Mesothelial cell of epicardium (in vitro differentiated cells): ENCODE results near the gene PMM1. TPM values are rescaled to one million over a fixed set of nuclear protein-coding genes. Genes with fewer than 3 reads are reported as not detected.

Experiments used
- DNase-seq, 2 experiments: peaks; one replicate each; pipeline ENCODE4 v3.0.0; 2021; ENCODE audit warnings: low spot score in 2 of 2; ENCODE audit not compliant: unreplicated experiment in 2 of 2
- H3K27ac Mint-ChIP-seq: 2 replicates; pipeline ENCODE4 v1.8.0; 2021; ENCODE audit warnings: mixed read lengths
- H3K27me3 Mint-ChIP-seq: 2 replicates; pipeline ENCODE4 v1.8.0; 2021; ENCODE audit warnings: low read depth, mixed read lengths
- H3K36me3 Mint-ChIP-seq: 2 replicates; pipeline ENCODE4 v1.8.0; 2021; ENCODE audit warnings: mixed read lengths
- H3K4me1 Mint-ChIP-seq: 2 replicates; pipeline ENCODE4 v1.8.0; 2021; ENCODE audit warnings: mixed read lengths
- H3K4me3 Mint-ChIP-seq: 2 replicates; pipeline ENCODE4 v1.8.0; 2021; ENCODE audit warnings: mild to moderate bottlenecking, moderate library complexity, mixed read lengths
- H3K9me3 Mint-ChIP-seq: 2 replicates; pipeline ENCODE4 v1.8.0; 2021; ENCODE audit warnings: mixed read lengths
- CTCF ChIP-seq: fragments of 200-600 bp; sonication (generic); IDR thresholded peaks from one replicate; pipeline ENCODE4 v1.5.0; 2021; ENCODE audit warnings: antibody characterized with exemption; ENCODE audit not compliant: unreplicated experiment
- total RNA-seq: library from RNA; stranded (reverse); gene quantifications from 3 replicates; pipeline ENCODE4 v1.2.1, GENCODE V29; 2021

Gene PMM1
- total RNA-seq, 1 donor from 2014 or later: 25.8 TPM

- Mint-ChIP-seq H3K4me1 (peaks cover 8% of the 10 kb centered on the region), H3K4me3 (peak overlapping the region; percentile 14), H3K27ac (no peak overlapping the region)
These were observed 2.3 kb downstream of the PMM1 start for GRCh38 chr22:41587347-41587723.

DNA sequence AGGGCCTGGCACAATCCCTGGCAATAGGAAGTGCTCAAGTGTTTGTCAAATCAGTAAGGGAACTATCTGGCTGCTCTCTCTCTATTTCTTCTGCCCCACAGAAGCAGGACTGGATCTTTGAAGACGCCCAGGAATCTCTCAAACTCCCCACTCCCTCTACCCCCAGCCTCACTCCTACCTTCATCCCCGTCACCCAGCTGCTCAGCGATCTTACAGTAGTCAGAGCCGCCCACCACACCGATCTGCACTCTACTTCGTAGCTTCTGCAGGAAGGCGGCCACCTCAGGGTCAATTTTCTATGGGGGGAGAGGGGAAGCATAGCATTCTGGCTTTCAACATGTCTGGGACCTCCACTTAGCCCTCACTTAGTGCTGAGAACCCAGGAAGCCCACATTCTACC lies 3.7 kb downstream of the PMM1 start:
- no peak for DNase-seq
- peaks cover 8% of the 10 kb centered on the region for H3K4me1 Mint-ChIP-seq
- no peak overlapping the region for H3K27ac Mint-ChIP-seq
- no peak overlapping the region for H3K4me3 Mint-ChIP-seq
- no peak for TF ChIP-seq CTCF
- H3K36me3 Mint-ChIP-seq: peaks cover 2% of the 10 kb centered on the region
- H3K27me3 Mint-ChIP-seq: no peaks in the 10 kb centered on the region
- no peaks in the 10 kb centered on the region for H3K9me3 Mint-ChIP-seq

More at GRCh38 chr22:41587347-41587723, 2.3 kb downstream of the PMM1 start:
- no peak for TF ChIP-seq CTCF
- no peaks in the 10 kb centered on the region for H3K27me3 Mint-ChIP-seq
- DNase-seq: no peak
- no peaks in the 10 kb centered on the region for H3K9me3 Mint-ChIP-seq
- H3K36me3 Mint-ChIP-seq: peaks cover 2% of the 10 kb centered on the region

DNA sequence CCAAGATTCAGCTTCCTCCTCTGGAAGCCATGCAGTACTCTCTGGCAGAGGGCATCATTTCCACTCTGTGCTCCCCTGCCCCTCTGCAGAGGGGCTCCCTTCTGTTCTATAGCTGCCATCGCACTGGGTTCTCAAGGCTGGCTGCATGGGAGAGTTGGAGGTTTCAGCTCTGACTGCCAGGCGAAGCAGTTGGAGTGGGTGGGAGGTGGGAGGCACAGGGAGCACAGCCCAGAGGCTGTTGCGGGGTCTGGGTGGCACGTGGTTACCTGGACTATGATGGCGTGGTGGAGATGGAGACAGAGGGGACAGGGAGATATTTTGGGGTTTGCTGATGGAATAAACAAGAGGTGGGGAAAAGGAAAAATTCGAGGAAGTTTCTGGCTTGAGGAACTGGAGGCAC lies 4.8 kb downstream of the PMM1 start:
- Mint-ChIP-seq H3K4me1 (peaks cover 8% of the 10 kb centered on the region), H3K27ac (no peak overlapping the region), H3K4me3 (no peak overlapping the region), H3K27me3 (no peaks in the 10 kb centered on the region), H3K9me3 (no peaks in the 10 kb centered on the region), H3K36me3 (peaks cover 2% of the 10 kb centered on the region)
- no peak for TF ChIP-seq CTCF
- no peak for DNase-seq

GRCh38 chr22:41582694-41583093 lies 6.9 kb downstream of the PMM1 start:
- DNase-seq: no peak
- Mint-ChIP-seq H3K4me3 (no peak overlapping the region), H3K9me3 (no peaks in the 10 kb centered on the region), H3K27ac (no peak overlapping the region), H3K27me3 (no peaks in the 10 kb centered on the region), H3K4me1 (no peaks in the 10 kb centered on the region), H3K36me3 (peaks cover 3% of the 10 kb centered on the region)
- TF ChIP-seq CTCF: no peak

DNA sequence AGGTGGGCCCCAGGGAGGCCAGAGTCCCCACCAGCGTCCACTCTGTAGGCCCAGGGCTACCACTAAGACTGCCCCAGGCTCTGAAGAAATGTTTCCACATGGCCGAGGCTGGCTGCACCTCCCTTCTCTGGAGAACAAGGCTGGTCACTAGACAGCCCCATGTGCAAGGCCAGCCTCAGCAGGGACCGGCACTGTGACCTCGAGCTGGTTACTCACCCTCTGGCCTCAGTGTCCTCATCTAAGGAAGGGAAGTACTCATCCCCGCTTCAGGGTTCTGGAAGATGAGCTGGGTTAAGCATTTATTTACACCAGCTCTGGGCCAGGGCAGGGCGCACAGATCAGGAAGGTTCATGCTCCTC lies 9.7 kb downstream of the PMM1 start:
- no peak overlapping the region for H3K27ac Mint-ChIP-seq
- no peaks in the 10 kb centered on the region for H3K4me1 Mint-ChIP-seq
- no peak for DNase-seq
- no peaks in the 10 kb centered on the region for H3K27me3 Mint-ChIP-seq
- peaks cover 7% of the 10 kb centered on the region for H3K36me3 Mint-ChIP-seq
- H3K9me3 Mint-ChIP-seq: no peaks in the 10 kb centered on the region
- TF ChIP-seq CTCF: no peak
- H3K4me3 Mint-ChIP-seq: no peak overlapping the region

GRCh38 chr22:41579297-41579996 lies 10.2 kb downstream of the PMM1 start:
- no peak for TF ChIP-seq CTCF
- peaks cover 7% of the 10 kb centered on the region for H3K36me3 Mint-ChIP-seq
- H3K27ac Mint-ChIP-seq: no peak overlapping the region
- H3K9me3 Mint-ChIP-seq: no peaks in the 10 kb centered on the region
- H3K4me3 Mint-ChIP-seq: no peak overlapping the region
- H3K4me1 Mint-ChIP-seq: no peaks in the 10 kb centered on the region
- no peaks in the 10 kb centered on the region for H3K27me3 Mint-ChIP-seq
- no peak for DNase-seq
